Measurements from ENCODE around the gene BICRA. TPM values are rescaled to one million over a fixed set of nuclear protein-coding genes. Genes with fewer than 3 reads are reported as not detected.

BICRA gene
- total RNA-seq, 1 experiment from 2014 or later, result 29.3 TPM

DNA sequence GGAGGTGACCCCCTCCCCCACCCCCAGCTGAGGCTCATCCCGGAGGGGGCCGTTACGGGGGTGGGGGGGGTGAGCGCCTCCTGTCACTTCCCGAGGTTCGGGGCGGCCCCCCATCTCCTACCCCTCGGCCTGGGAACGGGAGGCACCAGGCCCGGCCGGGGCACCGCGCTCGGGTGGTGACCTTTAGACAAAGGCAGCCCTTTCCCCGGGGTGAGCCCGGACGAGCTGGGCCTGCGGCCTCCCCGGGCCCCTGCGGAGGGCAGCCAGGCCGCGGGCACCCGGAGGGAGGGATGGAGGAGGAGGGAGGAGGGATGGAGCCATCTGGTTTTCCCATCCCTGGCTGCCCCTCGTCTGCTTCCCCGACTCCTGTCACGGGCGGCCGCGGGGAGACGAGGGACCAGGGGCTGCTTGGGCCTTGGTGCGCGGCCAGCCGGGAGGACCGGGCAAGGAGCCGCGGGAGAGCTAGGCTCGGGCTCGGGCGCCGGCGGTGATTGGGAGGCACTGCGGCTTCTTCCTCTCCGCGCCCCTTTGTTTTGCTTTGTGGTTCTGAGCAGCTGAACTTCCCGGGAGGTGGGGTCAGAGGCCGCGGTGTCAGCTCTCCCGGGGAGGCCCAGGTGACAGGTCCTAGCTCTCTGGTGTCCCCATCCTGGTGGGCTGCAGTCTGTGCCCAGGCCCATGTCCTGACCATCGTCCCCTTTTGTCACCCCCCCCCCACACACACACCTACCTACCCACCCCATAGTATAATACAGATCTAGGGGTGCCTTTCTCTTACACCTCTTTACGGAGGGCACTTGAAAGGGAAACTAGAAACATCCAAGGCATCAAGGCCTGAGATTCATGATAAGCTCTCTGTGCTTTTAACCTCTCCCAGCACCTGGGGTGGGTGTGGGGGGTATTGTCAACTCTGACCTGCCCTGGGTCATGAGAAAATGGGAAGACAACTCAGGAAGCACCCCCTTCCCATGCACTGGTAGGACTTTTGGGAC lies 1.3 kb downstream of the BICRA start:
- no peak overlapping the region for H4K5ac ChIP-seq (ENCODE audit: insufficient read length, low read depth, low read length)
- Mint-ChIP-seq H3K4me1 (peaks cover 36 to 37% of the 10 kb centered on the region in 2 experiments), H3K36me3 (ENCODE audit: insufficient read depth in 1 of 3, low read depth in 3 of 3) (peaks cover 2 to 23% (median 10%) of the 10 kb centered on the region in 3 experiments), H3K4me3 (peak overlapping the region; percentile 83 to 95), H3K27ac (0 out of 7 replicates have a peak overlapping the region, but pooled peaks of 1 of the 3 experiments have one; percentile 35), H3K9me3 (no peaks in the 10 kb centered on the region), H3K27me3 (ENCODE audit: low read depth) (no peaks in the 10 kb centered on the region)
- H2BK5ac ChIP-seq (ENCODE audit: insufficient read length, low read length), result no peak overlapping the region
- peaks cover 8% of the 10 kb centered on the region; the same call in 1 of the 2 replicates for H3K4me1 ChIP-seq (ENCODE audit: insufficient read depth, low read length)
- peaks cover 9% of the 10 kb centered on the region for H3K23me2 ChIP-seq (ENCODE audit: insufficient read length, low read depth, low read length, poor library complexity, severe bottlenecking)
- no peaks in the 10 kb centered on the region for H3K9me3 ChIP-seq (ENCODE audit: control insufficient read depth, low read depth, low read length)
- no peak overlapping the region for H2BK12ac ChIP-seq (ENCODE audit: insufficient read length, low read depth, low read length)
- no peak overlapping the region for H3T11ph ChIP-seq (ENCODE audit: low read length)
- H3K56ac ChIP-seq (ENCODE audit: insufficient read length, low read depth, low read length), result no peak overlapping the region
- peak; percentile 53 for DNase-seq
- H3K4ac ChIP-seq (ENCODE audit: low read depth, low read length), result no peak overlapping the region
- peak overlapping the region; percentile 70 for H3K9ac ChIP-seq (ENCODE audit: extremely low read depth, insufficient read length, low read length)
- H3K4me2 ChIP-seq (ENCODE audit: insufficient read depth, insufficient read length, low read length), result peak overlapping the region; percentile 56
- H4K20me1 ChIP-seq (ENCODE audit: control insufficient read depth, insufficient read depth, insufficient read length), result no peaks in the 10 kb centered on the region
- no peaks in the 10 kb centered on the region for H3K27me3 ChIP-seq (ENCODE audit: insufficient read depth, low read length)
- H3K14ac ChIP-seq (ENCODE audit: insufficient read depth, low read length), result peak overlapping the region; percentile 76; the same call in 1 of the 2 replicates
- H3K79me1 ChIP-seq (ENCODE audit: insufficient read depth, low read depth, low read length, poor library complexity, severe bottlenecking), result peaks cover 8% of the 10 kb centered on the region
- no peak overlapping the region for H3K18ac ChIP-seq (ENCODE audit: insufficient read length, low read depth, low read length)
- no peak overlapping the region for H2BK120ac ChIP-seq (ENCODE audit: low read depth, low read length, poor library complexity, severe bottlenecking)
- TF ChIP-seq, protein P1, sequence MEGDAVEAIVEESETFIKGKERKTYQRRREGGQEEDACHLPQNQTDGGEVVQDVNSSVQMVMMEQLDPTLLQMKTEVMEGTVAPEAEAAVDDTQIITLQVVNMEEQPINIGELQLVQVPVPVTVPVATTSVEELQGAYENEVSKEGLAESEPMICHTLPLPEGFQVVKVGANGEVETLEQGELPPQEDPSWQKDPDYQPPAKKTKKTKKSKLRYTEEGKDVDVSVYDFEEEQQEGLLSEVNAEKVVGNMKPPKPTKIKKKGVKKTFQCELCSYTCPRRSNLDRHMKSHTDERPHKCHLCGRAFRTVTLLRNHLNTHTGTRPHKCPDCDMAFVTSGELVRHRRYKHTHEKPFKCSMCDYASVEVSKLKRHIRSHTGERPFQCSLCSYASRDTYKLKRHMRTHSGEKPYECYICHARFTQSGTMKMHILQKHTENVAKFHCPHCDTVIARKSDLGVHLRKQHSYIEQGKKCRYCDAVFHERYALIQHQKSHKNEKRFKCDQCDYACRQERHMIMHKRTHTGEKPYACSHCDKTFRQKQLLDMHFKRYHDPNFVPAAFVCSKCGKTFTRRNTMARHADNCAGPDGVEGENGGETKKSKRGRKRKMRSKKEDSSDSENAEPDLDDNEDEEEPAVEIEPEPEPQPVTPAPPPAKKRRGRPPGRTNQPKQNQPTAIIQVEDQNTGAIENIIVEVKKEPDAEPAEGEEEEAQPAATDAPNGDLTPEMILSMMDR (conservative IDR thresholded peaks at IDR 0.05), result no peak
- peaks cover 30% of the 10 kb centered on the region; the same call in 1 of the 2 replicates for H3K79me2 ChIP-seq (ENCODE audit: insufficient read depth, low read length)
- H2AFZ ChIP-seq (ENCODE audit: low read length), result no peak overlapping the region
- H4K8ac ChIP-seq (replicated peaks; ENCODE audit: insufficient read length, low read depth, low read length), result no peak overlapping the region
- no peak overlapping the region for H2BK20ac ChIP-seq (ENCODE audit: low read depth, low read length, poor library complexity, severe bottlenecking)
- no peak overlapping the region for H3K23ac ChIP-seq (ENCODE audit: insufficient read length, low read depth, low read length)
- no peak overlapping the region for H2BK15ac ChIP-seq (ENCODE audit: low read depth, low read length)
- H2AK5ac ChIP-seq (ENCODE audit: insufficient read length, low read length), result no peak overlapping the region
- no peak overlapping the region for H3K27ac ChIP-seq (ENCODE audit: insufficient read length, low read depth, low read length)
- WGBS (ENCODE audit: extremely low coverage, insufficient read length, low lambda C conversion rate), result no CpG with 5 or more reads among the region's 50 CpGs
- H4K91ac ChIP-seq (ENCODE audit: insufficient read length, low read depth, low read length), result no peak overlapping the region

Measured in H9 (cell line).